B cell (primary cell): Measurements from ENCODE around the gene AGRN. TPM values are rescaled to one million over a fixed set of nuclear protein-coding genes. Genes with fewer than 3 reads are reported as not detected.

Source experiments
- ATAC-seq: fragments of 200-7000 bp; cut with Tn5 transposase; one replicate; pipeline ENCODE4 v1.10.0; 2021; ENCODE audit warnings: low read depth, mild to moderate bottlenecking, moderate number of reproducible peaks, moderate library complexity
- CTCF ChIA-PET: fragments of 350-600 bp; sonication (Branson Sonifier 250); formaldehyde crosslinking; loops from one replicate; lab custom pipeline; 2021; ENCODE audit warnings: antibody characterized with exemption, inconsistent platforms; lab: Charles Lee
- POLR2A ChIA-PET: fragments of 350-600 bp; sonication (Branson Sonifier 250); formaldehyde crosslinking; loops from one replicate; lab custom pipeline; 2021; ENCODE audit warnings: antibody characterized with exemption; lab: Charles Lee
- DNase-seq: peaks from one replicate; pipeline ENCODE4 v3.0.0; 2013
- H2AFZ ChIP-seq: 2 replicates; pipeline ENCODE4 v1.6.1; 2012; ENCODE audit warnings: mild to moderate bottlenecking, low read depth, low read length; ENCODE audit not compliant: insufficient read depth, poor library complexity, severe bottlenecking
- H3K27ac ChIP-seq, 2 donors: 1 replicate in 1 of 2; 2 replicates in 1 of 2; pipeline ENCODE4 v1.5.1; 2012 to 2013; ENCODE audit warnings: low read length in 2 of 2, mild to moderate bottlenecking in 2 of 2, moderate library complexity in 1 of 2
- H3K27me3 ChIP-seq, 4 experiments: fragments of 200-600 bp in 1 of 4; sonication (generic) in 1 of 4; replicated peaks in 1 of 4; 1 replicate in 2 of 4; 2 replicates in 2 of 4; pipeline versions ENCODE4 v1.6.1 to v1.7.0; 2013 to 2016; ENCODE audit warnings: low read length in 3 of 4, mild to moderate bottlenecking in 2 of 4, mixed read lengths in 1 of 4, moderate library complexity in 1 of 4; ENCODE audit not compliant: insufficient read depth in 4 of 4, control insufficient read depth in 3 of 4; ENCODE audit errors: control extremely low read depth in 1 of 4
- H3K36me3 ChIP-seq, 2 experiments: replicated peaks in 1 of 2; 1 replicate in 1 of 2; 2 replicates in 1 of 2; pipeline versions ENCODE4 v1.6.1 to v1.7.1; 2013; ENCODE audit warnings: low read length in 1 of 2; ENCODE audit not compliant: insufficient read depth in 2 of 2, control insufficient read depth in 1 of 2; ENCODE audit errors: control extremely low read depth in 1 of 2, extremely low read depth in 1 of 2
- H3K4me1 ChIP-seq, 2 donors: fragments of 200-600 bp in 1 of 2; sonication (generic) in 1 of 2; 1 replicate in 1 of 2; 2 replicates in 1 of 2; pipeline versions ENCODE4 v1.5.1 to v1.6.1; 2013 to 2017; ENCODE audit warnings: low read length in 2 of 2; ENCODE audit not compliant: control insufficient read depth in 2 of 2, insufficient read depth in 2 of 2
- H3K4me2 ChIP-seq: replicated peaks from 2 replicates; pipeline ENCODE3; 2012; ENCODE audit warnings: mild to moderate bottlenecking, low read depth, low read length; ENCODE audit not compliant: poor library complexity, severe bottlenecking
- H3K4me3 ChIP-seq, 5 experiments: fragments of 200-600 bp in 1 of 5; sonication (generic) in 1 of 5; 1 replicate in 3 of 5; 2 replicates in 2 of 5; pipeline versions ENCODE4 v1.5.1 to v1.7.0; 2011 to 2016; ENCODE audit warnings: low read length in 4 of 5, mild to moderate bottlenecking in 4 of 5, low read depth in 2 of 5, control low read depth in 1 of 5, moderate library complexity in 1 of 5; ENCODE audit not compliant: insufficient read depth in 1 of 5; ENCODE audit errors: control extremely low read depth in 1 of 5, extremely low read depth in 1 of 5
- H3K79me2 ChIP-seq: fragments of 200-600 bp; sonication (generic); one replicate; pipeline ENCODE4 v1.6.0; 2016; ENCODE audit warnings: low read length; ENCODE audit not compliant: control insufficient read depth, insufficient read depth
- H3K9ac ChIP-seq: fragments of 200-600 bp; sonication (generic); 2 replicates; pipeline ENCODE4 v1.6.1; 2017; ENCODE audit warnings: mild to moderate bottlenecking, low read length, moderate library complexity
- H3K9me3 ChIP-seq, 3 donors: one replicate each; pipeline versions ENCODE4 v1.6.1 to v1.7.1; 2013; ENCODE audit warnings: low read length in 2 of 3; ENCODE audit not compliant: control insufficient read depth in 2 of 3, insufficient read depth in 1 of 3; ENCODE audit errors: control extremely low read depth in 1 of 3
- H4K20me1 ChIP-seq: 2 replicates; pipeline ENCODE4 v1.6.0; 2012; ENCODE audit warnings: mild to moderate bottlenecking, low read length; ENCODE audit not compliant: insufficient read depth, control insufficient read depth, poor library complexity, severe bottlenecking
- H3K27ac Mint-ChIP-seq: one replicate; pipeline ENCODE4 v1.8.0; 2021; ENCODE audit warnings: mixed read lengths
- H3K27me3 Mint-ChIP-seq: one replicate; pipeline ENCODE4 v1.8.0; 2021; ENCODE audit warnings: mixed read lengths
- H3K4me1 Mint-ChIP-seq: one replicate; pipeline ENCODE4 v1.8.0; 2021; ENCODE audit warnings: mixed read lengths
- H3K4me3 Mint-ChIP-seq: one replicate; pipeline ENCODE4 v1.8.0; 2021; ENCODE audit warnings: mixed read lengths
- H3K9me3 Mint-ChIP-seq: one replicate; pipeline ENCODE4 v1.8.0; 2022; ENCODE audit warnings: mixed read lengths; ENCODE audit not compliant: insufficient read depth
- EZH2 ChIP-seq: IDR thresholded peaks from 2 replicates; pipeline ENCODE4 v1.6.1; 2012; ENCODE audit warnings: borderline replicate concordance, low read depth, mild to moderate bottlenecking, moderate library complexity, low read length; ENCODE audit not compliant: insufficient read depth, poor library complexity, severe bottlenecking
- WGBS: methylation state at CpG from one replicate; pipeline ENCODE4 v1.1.5; 2013; ENCODE audit warnings: missing lambda C conversion rate; ENCODE audit not compliant: insufficient coverage; 5-methylcytosine and 5-hydroxymethylcytosine counted together
- intact Hi-C: fragments of 100-400 bp; cut with micrococcal nuclease; formaldehyde crosslinking; loops from one replicate; pipeline ENCODE4 v1.10.0; 2022
- polyA plus RNA-seq: library from polyadenylated mRNA; depleted of rRNA; stranded (reverse); fragments of >200 nt; gene quantifications from 2 replicates; pipeline ENCODE4 v1.2.3, GENCODE V29; 2012
- total RNA-seq, 2 donors: library from RNA; stranded (reverse); fragments of 120-200 nt in 1 of 2; gene quantifications; 1 replicate in 1 of 2; 2 replicates in 1 of 2; pipeline versions ENCODE4 v1.2.3 to v1.2.4, GENCODE V29; 2013 to 2022
- TF ChIP-seq, protein P1 (sequence below): fragments of 200-600 bp; IDR thresholded peaks from one replicate; pipeline ENCODE4 v1.8.0; 2022; ENCODE audit warnings: antibody characterized with exemption, mild to moderate bottlenecking

The AGRN gene
- total and polyA plus RNA-seq, 2 donors (not counting 1 experiment from before 2014, with no cell fraction given), result 7.3 to 31.3 TPM

GRCh38 chr1:1047963-1048362, 28.0 kb downstream of the AGRN start:
- Histone ChIP-seq H3K27ac (no peak overlapping the region), H2AFZ (no peak overlapping the region), H3K79me2 (no peaks in the 10 kb centered on the region), H3K9ac (no peak overlapping the region), H3K4me1 (no peaks in the 10 kb centered on the region), H4K20me1 (no peaks in the 10 kb centered on the region), H3K9me3 (peaks cover 0 to 3% (median 0%) of the 10 kb centered on the region in 3 donors), H3K36me3 (no peaks in the 10 kb centered on the region), H3K4me3 (no peak overlapping the region), H3K27me3 (no peaks in the 10 kb centered on the region), H3K4me2 (no peak overlapping the region)
- POLR2A ChIA-PET, result no interaction called here
- Mint-ChIP-seq H3K9me3 (no peaks in the 10 kb centered on the region), H3K4me3 (no peak overlapping the region), H3K4me1 (peaks cover 5% of the 10 kb centered on the region), H3K27me3 (no peaks in the 10 kb centered on the region), H3K27ac (no peak overlapping the region)
- DNase-seq (no peak), ATAC-seq (no peak)
- WGBS, result 88% methylated on average over 23 of the region's 25 CpGs
- intact Hi-C loops, result no loop called here
- TF ChIP-seq, protein P1, sequence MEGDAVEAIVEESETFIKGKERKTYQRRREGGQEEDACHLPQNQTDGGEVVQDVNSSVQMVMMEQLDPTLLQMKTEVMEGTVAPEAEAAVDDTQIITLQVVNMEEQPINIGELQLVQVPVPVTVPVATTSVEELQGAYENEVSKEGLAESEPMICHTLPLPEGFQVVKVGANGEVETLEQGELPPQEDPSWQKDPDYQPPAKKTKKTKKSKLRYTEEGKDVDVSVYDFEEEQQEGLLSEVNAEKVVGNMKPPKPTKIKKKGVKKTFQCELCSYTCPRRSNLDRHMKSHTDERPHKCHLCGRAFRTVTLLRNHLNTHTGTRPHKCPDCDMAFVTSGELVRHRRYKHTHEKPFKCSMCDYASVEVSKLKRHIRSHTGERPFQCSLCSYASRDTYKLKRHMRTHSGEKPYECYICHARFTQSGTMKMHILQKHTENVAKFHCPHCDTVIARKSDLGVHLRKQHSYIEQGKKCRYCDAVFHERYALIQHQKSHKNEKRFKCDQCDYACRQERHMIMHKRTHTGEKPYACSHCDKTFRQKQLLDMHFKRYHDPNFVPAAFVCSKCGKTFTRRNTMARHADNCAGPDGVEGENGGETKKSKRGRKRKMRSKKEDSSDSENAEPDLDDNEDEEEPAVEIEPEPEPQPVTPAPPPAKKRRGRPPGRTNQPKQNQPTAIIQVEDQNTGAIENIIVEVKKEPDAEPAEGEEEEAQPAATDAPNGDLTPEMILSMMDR, result no peak
- no peak for TF ChIP-seq EZH2
- CTCF ChIA-PET, result no interaction called here

DNA sequence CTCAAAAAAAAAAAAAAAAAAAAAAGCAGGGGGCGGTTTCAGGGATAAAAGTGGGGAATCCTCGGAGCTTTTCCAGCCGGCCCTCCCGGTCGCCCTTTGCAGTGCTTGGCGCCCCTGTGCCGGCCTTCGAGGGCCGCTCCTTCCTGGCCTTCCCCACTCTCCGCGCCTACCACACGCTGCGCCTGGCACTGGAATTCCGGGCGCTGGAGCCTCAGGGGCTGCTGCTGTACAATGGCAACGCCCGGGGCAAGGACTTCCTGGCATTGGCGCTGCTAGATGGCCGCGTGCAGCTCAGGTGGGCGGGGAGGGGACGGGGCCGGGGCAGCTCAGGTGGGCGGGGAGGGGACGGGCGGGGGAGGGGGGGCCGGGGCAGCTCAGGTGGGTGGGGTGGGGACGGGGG, 28.8 kb downstream of the AGRN start:
- CTCF ChIA-PET, result no interaction called here
- no peaks in the 10 kb centered on the region for H3K79me2 ChIP-seq
- no peaks in the 10 kb centered on the region for H3K27me3 Mint-ChIP-seq
- H3K27ac Mint-ChIP-seq, result no peak overlapping the region
- TF ChIP-seq, protein P1, result no peak
- no peak for TF ChIP-seq EZH2
- POLR2A ChIA-PET, result no interaction called here
- DNase-seq (no peak), ATAC-seq (no peak)
- no peaks in the 10 kb centered on the region for H3K9me3 ChIP-seq
- no peak overlapping the region for H3K9ac ChIP-seq
- H3K4me2 ChIP-seq, result no peak overlapping the region
- H3K36me3 ChIP-seq, result no peaks in the 10 kb centered on the region
- peaks cover 4% of the 10 kb centered on the region for H3K4me1 Mint-ChIP-seq
- H3K9me3 Mint-ChIP-seq, result no peaks in the 10 kb centered on the region
- H3K27me3 ChIP-seq, result no peaks in the 10 kb centered on the region
- H2AFZ ChIP-seq, result no peak overlapping the region
- H3K4me3 Mint-ChIP-seq, result no peak overlapping the region
- no peaks in the 10 kb centered on the region for H3K4me1 ChIP-seq
- WGBS, result over 99% methylated on average over 14 of the region's 28 CpGs
- H3K27ac ChIP-seq, result no peak overlapping the region
- no peaks in the 10 kb centered on the region for H4K20me1 ChIP-seq
- intact Hi-C loops, result no loop called here
- H3K4me3 ChIP-seq, result no peak overlapping the region
